HL-60 (cell line): ENCODE data around the gene PLPP3.

Source experiments
- DNase-seq, 2 experiments: peaks; one replicate each; pipeline ENCODE4 v3.0.0-alpha.2; 2010 to 2020; ENCODE audit warnings: low read depth in 1 of 2, low spot score in 1 of 2
- H3K27ac ChIP-seq: fragments of 250-450 bp; sonication (Bioruptor Pico); replicated peaks from 2 replicates; pipeline ENCODE4 v1.5.1; 2020; ENCODE audit warnings: mild to moderate bottlenecking, moderate library complexity
- H3K27me3 ChIP-seq: fragments of 250-450 bp; sonication (Bioruptor Pico); 2 replicates; pipeline ENCODE4 v1.5.1; 2021; ENCODE audit warnings: mild to moderate bottlenecking, moderate library complexity; ENCODE audit not compliant: insufficient read depth, poor library complexity, severe bottlenecking
- H3K4me3 ChIP-seq: replicated peaks from 2 replicates; pipeline ENCODE4 v1.5.1; 2011; ENCODE audit warnings: mild to moderate bottlenecking, control low read depth, low read length; ENCODE audit not compliant: insufficient read depth
- CTCF ChIP-seq: IDR thresholded peaks from one replicate; pipeline ENCODE4 v1.5.1; 2011; ENCODE audit warnings: low read length, control low read depth, inconsistent platforms; ENCODE audit not compliant: insufficient read depth
- GABPA ChIP-seq: IDR thresholded peaks from 2 replicates; pipeline ENCODE4 v1.6.1; 2012; ENCODE audit warnings: low read depth
- POLR2AphosphoS5 ChIP-seq: IDR thresholded peaks from 2 replicates; pipeline ENCODE4 v1.6.1; 2012; ENCODE audit warnings: low read depth
- REST ChIP-seq: IDR thresholded peaks from 2 replicates; pipeline ENCODE4 v1.6.1; 2012; ENCODE audit warnings: low read depth; ENCODE audit not compliant: insufficient replicate concordance
- SPI1 ChIP-seq: IDR thresholded peaks from 2 replicates; pipeline ENCODE4 v1.6.1; 2012; ENCODE audit warnings: low read depth, mild to moderate bottlenecking, borderline replicate concordance

The PLPP3 gene

DNA sequence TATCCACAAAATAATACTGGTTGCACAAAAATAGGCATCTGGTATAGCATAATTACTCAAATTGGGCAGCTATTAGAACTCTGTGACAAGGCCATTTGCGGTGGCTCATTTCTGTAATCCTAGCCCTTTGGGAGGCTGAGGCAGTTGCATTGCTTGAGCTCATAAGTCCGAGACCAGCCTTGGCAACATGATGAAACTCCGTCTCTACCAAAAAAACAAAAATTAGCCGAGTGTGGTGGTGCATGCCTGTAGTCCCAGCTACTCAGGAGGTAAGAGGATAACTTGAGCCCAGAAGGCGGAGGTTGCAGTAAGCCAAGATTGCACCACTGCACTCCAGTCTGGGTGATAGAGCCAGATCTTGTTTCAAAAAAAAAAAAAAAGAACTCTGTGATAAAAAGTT lies 36.7 kb downstream of the PLPP3 start:
- DNase-seq: no peak
- Histone ChIP-seq H3K27me3 (peaks cover 6% of the 10 kb centered on the region), H3K27ac (no peak overlapping the region), H3K4me3 (no peak overlapping the region)
- TF ChIP-seq SPI1 (no peak), CTCF (no peak), GABPA (no peak), REST (no peak), POLR2AphosphoS5 (no peak)

GRCh38 chr1:56541408-56541807 lies 38.0 kb downstream of the PLPP3 start:
- TF ChIP-seq POLR2AphosphoS5: no peak
- no peak for TF ChIP-seq CTCF
- TF ChIP-seq REST: no peak
- no peak for TF ChIP-seq GABPA
- no peak for TF ChIP-seq SPI1
- no peak for DNase-seq
- no peak overlapping the region for H3K4me3 ChIP-seq

DNA sequence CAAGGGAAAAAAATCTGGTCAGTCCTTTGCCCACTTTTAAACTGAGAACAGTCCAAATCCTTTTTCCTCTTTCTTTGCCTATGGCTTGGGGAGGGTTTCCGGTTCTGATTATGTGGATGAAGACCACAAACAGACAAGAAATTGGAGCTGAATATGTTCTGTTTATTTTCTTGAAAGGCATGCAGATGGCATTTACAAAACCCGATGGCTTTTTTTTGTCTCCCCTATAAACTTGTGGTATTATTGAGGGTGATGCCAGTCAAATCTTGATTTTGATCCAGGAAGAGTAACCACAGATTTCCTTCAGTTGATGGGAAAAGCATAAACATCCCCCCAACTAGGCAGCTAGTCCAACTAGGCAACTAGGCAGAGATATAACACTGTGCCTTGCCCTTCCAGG lies 38.9 kb downstream of the PLPP3 start:
- TF ChIP-seq REST: no peak
- TF ChIP-seq GABPA: no peak
- no peak for TF ChIP-seq CTCF
- TF ChIP-seq POLR2AphosphoS5: no peak
- no peak for TF ChIP-seq SPI1
- DNase-seq: no peak
- peaks cover 4% of the 10 kb centered on the region for H3K27me3 ChIP-seq
- H3K4me3 ChIP-seq: no peak overlapping the region
- no peak overlapping the region for H3K27ac ChIP-seq

More at GRCh38 chr1:56541408-56541807, 38.0 kb downstream of the PLPP3 start:
- Histone ChIP-seq H3K27me3 (peaks cover 4% of the 10 kb centered on the region), H3K27ac (no peak overlapping the region)
